GM19397 (cell line): ENCODE measurements around the gene OCLN.
"Not testable (repeated sequence)": the region's sequence is repeated elsewhere in the genome, so short reads cannot be mapped to it uniquely, and the experiment has no call there.

Experiments used
- ATAC-seq: cut with Tn5 transposase; IDR thresholded peaks from one replicate; pipeline ENCODE4 v1.9.1; 2021; ENCODE audit warnings: mild to moderate bottlenecking, moderate library complexity; ENCODE audit not compliant: unreplicated experiment

The OCLN gene

GRCh38 chr5:69527128-69527770 lies 34.7 kb downstream of the OCLN start:
- ATAC-seq: no peak

GRCh38 chr5:69528035-69528434 lies 35.4 kb downstream of the OCLN start:
- ATAC-seq: no peak

DNA sequence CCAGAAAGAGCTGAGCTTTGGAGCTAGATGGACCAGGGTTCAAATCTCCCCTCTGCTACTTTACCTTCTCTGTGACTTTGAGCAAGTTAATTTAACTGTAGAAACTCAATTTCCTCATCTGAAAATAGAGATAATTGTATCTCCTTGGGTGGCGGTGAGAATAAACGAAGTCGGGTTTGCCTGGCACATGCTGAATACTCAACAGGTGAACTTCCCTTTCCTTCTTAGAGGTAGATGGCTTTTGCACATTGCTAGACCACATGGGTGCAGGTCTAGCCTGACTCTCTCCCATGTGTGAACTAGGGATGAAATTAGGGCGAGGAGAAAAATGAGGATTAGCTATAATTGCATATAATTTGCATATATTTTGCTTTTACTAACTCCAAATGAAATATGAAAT lies 36.0 kb downstream of the OCLN start:
- ATAC-seq: no peak

- no peak for ATAC-seq
These were observed 38.2 kb downstream of the OCLN start for GRCh38 chr5:69530561-69531405.

DNA sequence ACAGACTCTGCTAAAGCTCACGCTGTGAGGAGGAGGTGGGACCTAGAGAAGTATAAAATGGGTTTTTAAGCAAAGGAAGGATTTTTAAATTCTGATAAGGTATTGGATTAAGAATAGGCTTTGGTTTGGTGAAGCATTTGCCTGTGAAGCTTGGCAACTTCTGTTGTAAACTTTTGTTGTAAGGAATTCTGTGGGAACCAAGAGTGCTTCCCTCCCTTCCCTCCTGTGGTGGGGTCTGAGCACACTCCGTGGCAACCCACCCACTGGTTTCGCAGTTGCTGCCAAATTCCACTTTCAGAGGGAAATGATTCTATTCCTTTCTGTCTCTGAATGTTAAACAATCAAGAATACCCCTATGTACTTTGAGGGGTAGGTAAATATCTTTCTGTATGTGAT lies 38.8 kb downstream of the OCLN start:
- ATAC-seq: no peak

- not testable (repeated sequence) for ATAC-seq
These were observed 45.3 kb downstream of the OCLN start for GRCh38 chr5:69537911-69538310.

DNA sequence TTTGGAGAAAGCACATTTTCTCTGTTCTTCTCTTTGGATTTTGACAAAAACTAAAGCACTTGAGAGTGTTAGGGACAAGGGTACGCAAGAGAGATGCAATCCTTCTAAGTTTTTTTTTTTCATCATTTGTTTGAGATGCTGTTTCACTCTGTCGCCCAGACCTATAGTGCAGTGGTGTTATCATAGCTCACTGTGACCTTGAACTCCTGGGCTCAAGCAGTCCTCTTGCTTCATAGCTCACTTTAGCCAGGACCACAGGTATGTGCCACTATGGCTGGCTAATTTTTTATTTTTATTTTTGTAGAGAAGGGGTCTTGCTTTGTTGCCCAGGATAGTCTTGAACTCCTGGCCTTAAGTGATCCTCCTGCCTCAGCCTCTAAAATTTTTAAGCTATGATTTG lies 46.1 kb downstream of the OCLN start:
- not testable (repeated sequence) for ATAC-seq

DNA sequence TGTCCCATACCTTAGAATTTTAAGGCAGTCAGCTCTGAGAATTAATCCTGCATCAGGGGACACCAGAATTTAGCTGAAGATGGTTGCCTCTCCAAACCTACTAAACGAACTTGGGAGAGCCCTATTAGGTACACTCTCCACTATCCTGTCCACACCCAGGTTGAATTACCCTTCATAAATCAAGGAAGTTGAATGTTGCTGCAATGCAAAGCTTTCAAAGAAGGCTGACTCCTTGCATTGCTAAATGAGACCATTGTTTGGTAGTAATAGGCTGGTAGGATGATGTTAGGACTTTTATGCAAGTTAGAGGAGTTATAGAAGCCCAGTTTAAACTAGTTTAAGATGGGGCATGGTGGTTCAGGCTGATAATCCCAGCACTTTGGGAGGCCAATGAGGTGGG lies 48.8 kb downstream of the OCLN start:
- ATAC-seq: not testable (repeated sequence)

DNA sequence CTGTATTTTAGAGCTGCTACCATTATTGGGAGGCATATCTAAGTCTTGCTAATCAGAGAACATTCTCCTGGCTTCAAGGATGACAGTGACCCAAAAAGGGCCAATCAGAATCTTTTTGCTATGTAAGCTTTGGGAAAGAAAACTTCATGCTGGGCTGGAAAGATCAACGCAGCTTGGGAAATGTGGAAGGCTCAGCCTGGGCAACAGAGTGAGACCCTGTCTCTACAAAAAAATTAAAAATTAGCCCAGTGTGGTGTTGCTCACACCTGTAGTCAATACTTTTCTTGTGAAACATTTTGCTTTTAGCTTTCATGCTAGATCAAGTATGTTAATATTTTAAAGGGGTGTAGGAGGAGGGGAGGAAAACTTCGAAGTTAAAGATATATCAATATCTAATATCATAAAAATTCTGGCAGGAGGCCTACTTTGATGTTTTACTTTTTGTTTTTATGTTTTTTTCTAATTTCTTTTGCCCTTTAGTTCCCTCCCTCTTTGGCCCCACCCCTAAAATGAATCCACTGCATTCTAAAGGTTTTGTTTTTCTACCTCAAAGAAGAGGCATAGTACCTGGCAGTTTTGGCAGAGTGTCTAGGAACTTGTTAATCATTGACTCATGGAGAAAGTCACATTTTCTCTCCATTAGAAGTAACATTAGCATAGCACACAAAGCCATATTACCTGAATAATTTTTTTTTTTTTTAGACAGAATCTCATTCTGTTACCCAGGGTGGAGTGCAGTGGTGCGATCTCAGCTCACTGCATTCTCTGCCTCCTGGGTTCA lies 50.4 kb downstream of the OCLN start:
- ATAC-seq: not testable (repeated sequence)

DNA sequence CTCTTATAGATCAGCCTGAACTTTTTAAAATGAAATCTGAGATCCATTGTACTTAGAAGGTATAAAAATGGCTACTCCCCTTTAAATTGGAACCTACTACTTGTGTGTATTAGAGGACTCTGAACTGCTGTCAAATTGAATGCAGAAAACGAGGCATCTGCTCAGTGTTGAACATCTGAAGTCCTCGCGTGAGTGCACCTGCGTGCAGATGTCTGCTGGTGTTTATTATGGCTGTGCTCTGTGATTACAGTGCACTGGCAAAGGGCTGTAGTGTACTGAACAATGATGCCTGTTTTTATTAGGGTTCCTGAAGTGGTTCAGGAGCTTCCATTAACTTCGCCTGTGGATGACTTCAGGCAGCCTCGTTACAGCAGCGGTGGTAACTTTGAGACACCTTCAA lies 52.0 kb downstream of the OCLN start:
- not testable (repeated sequence) for ATAC-seq

DNA sequence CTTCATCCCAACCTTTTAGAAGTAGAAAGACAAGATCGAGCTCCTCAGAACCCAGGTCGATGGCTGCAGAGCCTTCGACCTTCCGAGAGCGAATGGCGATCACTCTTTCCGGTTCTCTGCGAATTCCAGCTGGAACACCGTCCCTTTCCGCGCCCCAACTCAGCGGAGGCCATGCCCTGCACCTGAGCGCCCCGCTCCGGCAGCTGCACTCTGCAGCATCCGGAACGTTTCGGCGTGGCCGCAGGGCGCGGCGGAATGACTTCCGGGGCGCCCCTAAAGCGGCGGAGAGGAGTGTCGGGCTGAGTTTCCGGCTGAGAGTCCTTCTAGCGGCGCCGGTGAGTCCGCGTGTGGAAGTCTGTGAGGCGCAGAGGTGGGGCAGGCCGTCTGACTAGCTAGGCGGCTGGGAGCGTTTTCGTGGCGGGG lies 67.3 kb downstream of the OCLN start, which contains the start of gene GTF2H2C:
Gene GTF2H2C (plus strand): TSS at position 284 of the 423 bp plus-strand sequence. CDS start 4,942 bp downstream, outside the sequence.
- peak; percentile 98 for ATAC-seq

DNA sequence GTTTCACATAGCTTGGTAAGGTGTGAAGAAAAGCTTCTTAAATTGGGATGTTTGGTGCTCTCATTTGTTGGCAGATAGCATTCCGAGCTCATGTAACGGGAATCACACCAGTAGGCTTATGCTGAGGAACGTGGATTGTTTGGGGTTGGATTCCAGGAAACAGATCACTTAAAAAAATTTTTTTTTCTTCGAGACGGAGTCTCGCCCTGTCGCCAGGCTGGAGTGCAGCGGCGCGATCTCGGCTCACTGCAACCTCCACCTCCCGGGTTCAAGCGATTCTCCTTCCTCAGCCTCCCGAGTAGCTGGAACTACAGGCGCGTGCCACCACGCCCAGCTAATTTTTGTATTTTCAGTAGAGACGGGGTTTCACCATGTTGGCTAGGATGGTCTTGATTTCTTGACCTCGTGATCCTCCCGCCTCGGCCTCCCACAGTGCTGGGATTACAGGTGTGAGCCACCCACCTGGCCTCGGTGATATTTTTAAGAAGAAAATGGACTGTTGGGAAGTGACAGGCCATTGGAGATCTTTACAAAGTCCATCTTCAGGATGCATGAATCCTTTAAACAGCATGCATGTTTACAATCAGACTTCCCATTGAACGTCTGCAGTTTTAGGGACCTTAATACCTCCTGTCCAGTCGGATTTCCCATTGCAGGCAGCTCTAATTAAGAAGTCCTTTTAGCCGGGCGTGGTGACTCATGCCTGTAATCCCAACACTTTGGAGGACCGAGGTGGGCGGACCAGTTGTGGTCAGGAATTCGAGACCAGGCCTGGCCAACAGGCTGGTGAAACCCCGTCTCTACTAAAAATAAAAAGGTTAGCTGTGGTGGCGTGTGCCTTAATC lies 68.2 kb downstream of the OCLN start:
- ATAC-seq: not testable (repeated sequence)

GRCh38 chr5:69566172-69566571 lies 73.6 kb downstream of the OCLN start:
- ATAC-seq: not testable (repeated sequence)

DNA sequence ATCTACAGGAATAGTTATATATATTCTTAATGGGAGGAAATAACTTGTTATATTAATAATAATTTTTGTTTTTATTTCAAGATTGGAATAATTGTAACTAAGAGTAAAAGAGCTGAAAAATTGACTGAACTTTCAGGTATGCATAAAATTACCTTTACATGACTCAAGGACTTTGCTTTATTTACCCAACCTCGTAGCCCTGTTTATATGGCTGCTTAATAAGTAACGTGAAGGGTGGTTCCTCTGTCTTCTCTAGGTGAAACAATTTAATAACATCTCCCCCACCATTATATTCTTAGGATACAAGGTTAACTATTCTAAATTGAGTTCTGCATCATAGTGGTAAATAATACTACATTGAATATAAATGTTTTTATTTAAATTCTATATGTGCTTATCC lies 75.5 kb downstream of the OCLN start:
- ATAC-seq: not testable (repeated sequence)

DNA sequence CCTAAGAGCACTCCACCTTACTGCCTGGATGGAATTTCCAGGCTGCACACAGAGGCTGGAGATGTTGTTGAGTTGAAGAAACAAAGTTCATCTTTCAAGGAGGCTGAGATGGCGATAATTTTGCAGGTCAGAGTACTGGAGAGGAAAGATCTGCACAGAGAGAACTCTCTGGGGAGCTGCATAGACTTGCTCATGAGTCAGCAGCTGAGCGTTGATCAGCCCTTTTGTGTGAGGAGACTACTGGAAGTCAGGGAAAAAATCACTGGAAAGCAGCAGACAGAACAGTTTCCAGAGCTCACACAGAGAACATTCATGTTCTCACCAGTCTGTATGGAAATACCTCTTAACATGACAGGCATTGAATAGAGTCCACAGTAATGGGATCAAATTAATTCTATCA lies 90.8 kb downstream of the OCLN start:
- ATAC-seq: not testable (repeated sequence)

GRCh38 chr5:69596114-69596840 lies 103.7 kb downstream of the OCLN start:
- not testable (repeated sequence) for ATAC-seq

DNA sequence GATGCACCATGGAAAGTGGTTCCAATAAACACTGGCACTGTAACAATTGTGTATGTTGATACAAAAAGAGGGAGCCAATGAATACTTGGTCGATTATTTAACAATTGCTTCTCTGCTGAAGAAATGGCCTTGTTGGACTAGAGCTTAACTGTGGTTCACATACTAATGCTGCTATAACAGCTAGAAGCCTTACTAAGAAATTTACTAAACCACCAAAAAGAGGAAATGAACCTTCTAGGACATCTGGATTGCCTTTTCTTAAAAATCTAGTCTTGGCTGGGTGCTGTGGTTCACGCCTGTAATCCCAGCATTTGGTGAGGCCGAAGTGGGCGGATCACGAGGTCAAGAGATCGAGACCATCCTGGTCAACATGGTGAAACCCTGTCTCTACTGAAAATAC lies 109.4 kb downstream of the OCLN start:
- ATAC-seq: not testable (repeated sequence)

DNA sequence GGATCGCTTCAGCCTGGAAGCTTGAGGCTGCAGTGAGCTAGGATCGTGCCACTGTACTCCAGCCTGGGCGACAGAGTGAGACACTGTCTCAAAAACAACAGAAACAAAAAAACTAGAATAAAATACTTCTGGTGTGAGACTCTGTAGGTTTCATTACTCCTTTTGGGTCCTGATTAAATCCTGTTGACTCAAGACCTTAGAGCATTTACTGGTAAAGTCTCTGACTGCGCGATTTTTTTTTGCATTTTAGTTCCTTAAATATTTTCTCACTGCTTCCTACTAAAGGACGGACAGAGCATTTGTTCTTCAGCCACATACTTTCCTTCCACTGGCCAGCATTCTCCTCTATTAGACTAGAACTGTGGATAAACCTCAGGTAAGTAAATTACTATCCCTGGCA lies 114.2 kb downstream of the OCLN start:
- not testable (repeated sequence) for ATAC-seq
